GM12891 (cell line): ENCODE results near the gene PTPRO.

Experiments used
- POLR2A ChIP-seq: IDR thresholded peaks from 2 replicates; pipeline ENCODE4 v1.6.1; 2011; ENCODE audit warnings: low read depth, low read length, control low read depth
- SPI1 ChIP-seq: IDR thresholded peaks from 2 replicates; pipeline ENCODE4 v1.6.1; 2011; ENCODE audit warnings: low read depth, low read length, control low read depth

- TF ChIP-seq SPI1 (peak; percentile 6; the same call in 1 of the 2 replicates), POLR2A (no peak)
These were observed 223.0 kb downstream of the PTPRO start for GRCh38 chr12:15545334-15545733.
